Measurements from ENCODE around the gene MAMLD1. TPM values are rescaled to one million over a fixed set of nuclear protein-coding genes. Genes with fewer than 3 reads are reported as not detected.

The MAMLD1 gene
- total RNA-seq, 4 donors from 2014 or later = 0.20 to 1.2 (median 0.95) TPM; not detected in 1

- in situ Hi-C loops (cut with MboI; ENCODE audit: low pct_ligation_motif_present in 1 of 4, low pct_unique_long_range_greater_than_20kb in 1 of 4, low sequenced_read_pairs in 3 of 4) = no loop called here
These were observed 83.0 kb downstream of the MAMLD1 start for GRCh38 chrX:150446151-150446550.

GRCh38 chrX:150446995-150447394, 83.9 kb downstream of the MAMLD1 start:
- Histone ChIP-seq H3K4me1 (no peaks in the 10 kb centered on the region), H3K9me3 (no peaks in the 10 kb centered on the region), H3K27ac (no peak overlapping the region), H3K36me3 (no peaks in the 10 kb centered on the region), H3K27me3 (no peaks in the 10 kb centered on the region), H3K4me3 (no peak overlapping the region)
- in situ Hi-C loops (cut with MboI; ENCODE audit: low pct_ligation_motif_present in 1 of 4, low pct_unique_long_range_greater_than_20kb in 1 of 4, low sequenced_read_pairs in 3 of 4) = no loop called here
- no peak for DNase-seq
- 48% methylated on average over 1 of the region's 1 CpG; no CpG with 5 or more reads in 1 of the 2 donors for WGBS, 2 donors (ENCODE audit: low coverage in 1 of 2)
- TF ChIP-seq EP300 (IDR thresholded peaks at IDR 0.05; ENCODE audit: low read depth) (no peak), CTCF (IDR thresholded peaks at IDR 0.05) (no peak), POLR2AphosphoS5 (IDR thresholded peaks at IDR 0.05) (no peak), POLR2A (IDR thresholded peaks at IDR 0.05) (no peak)
- intact Hi-C loops (cut with DNase I; ENCODE audit: low total_unique reads) = no loop called here

More at GRCh38 chrX:150446151-150446550, 83.0 kb downstream of the MAMLD1 start:
- no peaks in the 10 kb centered on the region for H3K36me3 ChIP-seq
- no peak overlapping the region for H3K4me3 ChIP-seq
- H3K27me3 ChIP-seq = no peaks in the 10 kb centered on the region
- no peak for TF ChIP-seq EP300 (IDR thresholded peaks at IDR 0.05; ENCODE audit: low read depth)
- no peak for TF ChIP-seq POLR2AphosphoS5 (IDR thresholded peaks at IDR 0.05)
- no peak for TF ChIP-seq CTCF (IDR thresholded peaks at IDR 0.05)
- TF ChIP-seq POLR2A (IDR thresholded peaks at IDR 0.05) = no peak
- H3K9me3 ChIP-seq = no peaks in the 10 kb centered on the region
- H3K27ac ChIP-seq = no peak overlapping the region
- intact Hi-C loops (cut with DNase I; ENCODE audit: low total_unique reads) = no loop called here
- H3K4me1 ChIP-seq = no peaks in the 10 kb centered on the region
- no peak for DNase-seq
- WGBS, 2 donors (ENCODE audit: low coverage in 1 of 2) = 79% methylated on average over 2 of the region's 2 CpGs; no CpG with 5 or more reads in 1 of the 2 donors

GRCh38 chrX:150449313-150449712, 86.2 kb downstream of the MAMLD1 start:
- intact Hi-C loops (cut with DNase I; ENCODE audit: low total_unique reads) (no loop called here), in situ Hi-C loops (cut with MboI; ENCODE audit: low pct_ligation_motif_present in 1 of 4, low pct_unique_long_range_greater_than_20kb in 1 of 4, low sequenced_read_pairs in 3 of 4) (no loop called here)
- no peak for DNase-seq
- Histone ChIP-seq H3K27ac (no peak overlapping the region), H3K36me3 (no peaks in the 10 kb centered on the region), H3K4me1 (no peaks in the 10 kb centered on the region), H3K4me3 (no peak overlapping the region), H3K9me3 (no peaks in the 10 kb centered on the region), H3K27me3 (no peaks in the 10 kb centered on the region)
- whole genome bisulfite sequencing, 2 donors (ENCODE audit: low coverage in 1 of 2) = 66% methylated on average over 5 of the region's 5 CpGs; no CpG with 5 or more reads in 1 of the 2 donors
- TF ChIP-seq POLR2A (IDR thresholded peaks at IDR 0.05) = no peak
- TF ChIP-seq POLR2AphosphoS5 (IDR thresholded peaks at IDR 0.05) = no peak
- TF ChIP-seq EP300 (IDR thresholded peaks at IDR 0.05; ENCODE audit: low read depth) = no peak
- TF ChIP-seq CTCF (IDR thresholded peaks at IDR 0.05) = no peak

GRCh38 chrX:150450519-150451177, 87.5 kb downstream of the MAMLD1 start:
- no peak for DNase-seq
- TF ChIP-seq POLR2A (IDR thresholded peaks at IDR 0.05) (no peak), EP300 (IDR thresholded peaks at IDR 0.05; ENCODE audit: low read depth) (no peak), CTCF (IDR thresholded peaks at IDR 0.05) (no peak), POLR2AphosphoS5 (IDR thresholded peaks at IDR 0.05) (no peak)
- 59% methylated on average over 5 of the region's 5 CpGs; no CpG with 5 or more reads in 1 of the 2 donors for WGBS, 2 donors (ENCODE audit: low coverage in 1 of 2)
- in situ Hi-C loops (cut with MboI; ENCODE audit: low pct_ligation_motif_present in 1 of 4, low pct_unique_long_range_greater_than_20kb in 1 of 4, low sequenced_read_pairs in 3 of 4) (no loop called here), intact Hi-C loops (cut with DNase I; ENCODE audit: low total_unique reads) (no loop called here)
- H3K4me3 ChIP-seq = no peak overlapping the region
- H3K27me3 ChIP-seq = no peaks in the 10 kb centered on the region
- no peak overlapping the region for H3K27ac ChIP-seq
- H3K9me3 ChIP-seq = no peaks in the 10 kb centered on the region
- H3K36me3 ChIP-seq = no peaks in the 10 kb centered on the region
- no peaks in the 10 kb centered on the region for H3K4me1 ChIP-seq

Data from transverse colon (tissue), 4 donors.